GM12878 (cell line): Measurements from ENCODE around the gene CTNNB1. TPM values are rescaled to one million over a fixed set of nuclear protein-coding genes. Genes with fewer than 3 reads are reported as not detected.

ENCODE experiments used
- ATAC-seq: fragments of 200-7000 bp; cut with Tn5 transposase; 3 replicates; pipeline ENCODE4 v1.9.1; 2020; ENCODE audit warnings: mild to moderate bottlenecking, moderate library complexity
- BruUV-seq: library from RNA; stranded (reverse); fragments of 400-500 nt; replicated peaks from 2 replicates; lab custom pipeline; 2021; lab: Mats Ljungman, UMichigan
- CTCF ChIA-PET: fragments of 300-600 bp; sonication (Branson Sonifier 250); formaldehyde crosslinking; extraction: SDS; loops from one replicate; lab custom pipeline; 2021; ENCODE audit warnings: inconsistent platforms; lab: Yijun Ruan, JAX
- POLR2A ChIA-PET: fragments of 350-600 bp; formaldehyde crosslinking; extraction: SDS; loops from one replicate; lab custom pipeline; 2021; ENCODE audit warnings: inconsistent platforms; lab: Charles Lee
- RAD21 ChIA-PET: fragments of 300-600 bp; sonication (Branson Sonifier 250); formaldehyde crosslinking; loops from one replicate; lab custom pipeline; 2023; ENCODE audit warnings: antibody characterized with exemption; ENCODE audit not compliant: unreplicated experiment; lab: Charles Lee
- SMC1A ChIA-PET: fragments of 300-600 bp; sonication (Branson Sonifier 250); formaldehyde crosslinking; loops from one replicate; lab custom pipeline; 2023; ENCODE audit not compliant: unreplicated experiment, uncharacterized antibody; lab: Charles Lee
- DNase-seq: peaks from one replicate; pipeline ENCODE4 v3.0.0-alpha.2; 2011; ENCODE audit warnings: low read depth, low spot score
- FAIRE-seq: peaks from 3 replicates; lab custom pipeline; 2011; peaks lifted over from hg19 to GRCh38; lab: Jason Lieb, UNC
- H2AFZ ChIP-seq: 2 replicates; pipeline ENCODE4 v1.6.0; 2011; ENCODE audit warnings: low read depth, low read length, control low read depth; ENCODE audit not compliant: control insufficient read depth
- H3K27ac ChIP-seq: 2 replicates; pipeline ENCODE4 v1.5.1; 2011; ENCODE audit warnings: control low read depth; ENCODE audit not compliant: control insufficient read depth, insufficient read depth
- H3K27me3 ChIP-seq, 2 experiments: replicated peaks in 1 of 2; 2 replicates each; pipeline versions ENCODE4 v1.6.0 to v1.6.1; 2011; ENCODE audit warnings: low read length in 1 of 2; ENCODE audit not compliant: control insufficient read depth in 2 of 2, insufficient read depth in 2 of 2
- H3K36me3 ChIP-seq, 2 experiments: 2 replicates each; pipeline ENCODE4 v1.5.1; 2011; ENCODE audit warnings: low read length in 1 of 2; ENCODE audit not compliant: control insufficient read depth in 2 of 2, insufficient read depth in 2 of 2
- H3K4me1 ChIP-seq: 2 replicates; pipeline ENCODE4 v1.6.1; 2011; ENCODE audit warnings: mild to moderate bottlenecking, low read length, moderate library complexity, mixed read lengths; ENCODE audit not compliant: control insufficient read depth, insufficient read depth
- H3K4me2 ChIP-seq: 2 replicates; pipeline ENCODE4 v1.6.0; 2011; ENCODE audit warnings: control low read depth; ENCODE audit not compliant: control insufficient read depth, insufficient read depth
- H3K4me3 ChIP-seq: fragments of 200-600 bp; sonication (generic); 2 replicates; pipeline ENCODE4 v1.5.1; 2016
- H3K79me2 ChIP-seq: 2 replicates; pipeline ENCODE4 v1.6.0; 2011; ENCODE audit warnings: low read length; ENCODE audit not compliant: control insufficient read depth, insufficient read depth
- H3K9ac ChIP-seq: 2 replicates; pipeline ENCODE4 v1.8.0; 2011; ENCODE audit warnings: low read length, control low read depth, mixed read lengths; ENCODE audit not compliant: control insufficient read depth, insufficient read depth
- H3K9me3 ChIP-seq: replicated peaks from 3 replicates; pipeline ENCODE4 v1.5.1; 2011; ENCODE audit warnings: mild to moderate bottlenecking, low read length; ENCODE audit not compliant: control insufficient read depth, insufficient read depth
- H4K20me1 ChIP-seq: 2 replicates; pipeline ENCODE4 v1.6.0; 2011; ENCODE audit not compliant: control insufficient read depth, insufficient read depth
- BACH1 ChIP-seq: fragments of 450-650 bp; IDR thresholded peaks from 2 replicates; pipeline ENCODE4 v1.6.1; 2017; ENCODE audit warnings: mild to moderate bottlenecking, borderline replicate concordance
- CEBPB ChIP-seq, 2 experiments: fragments of 150-350 bp in 1 of 2; IDR thresholded peaks; 2 replicates each; pipeline ENCODE4 v1.6.1; 2012 to 2014; ENCODE audit warnings: low read depth in 2 of 2, low read length in 2 of 2, borderline replicate concordance in 1 of 2, inconsistent platforms in 1 of 2
- NFXL1 ChIP-seq: fragments of 450-650 bp; IDR thresholded peaks from 2 replicates; pipeline ENCODE4 v1.6.1; 2017; ENCODE audit warnings: antibody characterized with exemption, mild to moderate bottlenecking, borderline replicate concordance
- WGBS: methylation state at CpG from one replicate; pipeline ENCODE4 v1.1.6; 2016; ENCODE audit warnings: low lambda C conversion rate; ENCODE audit not compliant: insufficient replicate concordance, insufficient coverage; ENCODE audit errors: missing lambda C conversion rate; 5-methylcytosine and 5-hydroxymethylcytosine counted together
- in situ Hi-C: fragments of 300-500 bp; cut with MboI; formaldehyde crosslinking; loops from 9 replicates; pipeline ENCODE4 v1.14.3; 2018; ENCODE audit warnings: mixed read lengths
- intact Hi-C: fragments of 100-400 bp; cut with micrococcal nuclease; formaldehyde crosslinking; loops from one replicate; pipeline ENCODE4 v1.14.2; 2022; ENCODE audit not compliant: unreplicated experiment
- polyA plus RNA-seq, 11 experiments: library from polyadenylated mRNA; depleted of rRNA in 4 of 11; unstranded in 6 of 11; stranded (reverse) in 5 of 11; fragments of >200 nt; fragmentation: Nextera tagmentation in 4 of 11; fragmentation: Illumina TruSeq in 1 of 11; extraction: Ambion mirVana in 4 of 11; extraction: Trizol in 1 of 11; gene quantifications; 1 replicate in 1 of 11; 2 replicates in 10 of 11; pipeline versions ENCODE4 v1.2.1 to v1.2.3, GENCODE V29; 2011 to 2016; ENCODE audit warnings: inconsistent platforms in 2 of 11, missing spikeins in 2 of 11, low read depth in 1 of 11
- total RNA-seq, 4 experiments: library from RNA; depleted of rRNA in 3 of 4; stranded (reverse); fragments of >200 nt in 3 of 4; fragmentation: Illumina TruSeq in 1 of 4; extraction: Trizol in 1 of 4; gene quantifications; 2 replicates each; pipeline versions ENCODE4 v1.2.1 to v1.2.3, GENCODE V29; 2013 to 2021
- TF ChIP-seq, protein P1 (sequence below): fragments of 150-350 bp; IDR thresholded peaks from 2 replicates; pipeline ENCODE4 v1.6.1; 2014; ENCODE audit warnings: mild to moderate bottlenecking, low read depth, low read length
- TF ChIP-seq, protein P2 (sequence below): fragments of 450-650 bp; IDR thresholded peaks from 2 replicates; pipeline ENCODE4 v1.6.1; 2014; ENCODE audit warnings: mild to moderate bottlenecking

CTNNB1 gene
- total and polyA plus RNA-seq, 10 of the 15 experiments (the other 5 are each of a cell fraction or from before 2014, with no cell fraction given) = 30.4 to 217 (median 138) TPM

DNA sequence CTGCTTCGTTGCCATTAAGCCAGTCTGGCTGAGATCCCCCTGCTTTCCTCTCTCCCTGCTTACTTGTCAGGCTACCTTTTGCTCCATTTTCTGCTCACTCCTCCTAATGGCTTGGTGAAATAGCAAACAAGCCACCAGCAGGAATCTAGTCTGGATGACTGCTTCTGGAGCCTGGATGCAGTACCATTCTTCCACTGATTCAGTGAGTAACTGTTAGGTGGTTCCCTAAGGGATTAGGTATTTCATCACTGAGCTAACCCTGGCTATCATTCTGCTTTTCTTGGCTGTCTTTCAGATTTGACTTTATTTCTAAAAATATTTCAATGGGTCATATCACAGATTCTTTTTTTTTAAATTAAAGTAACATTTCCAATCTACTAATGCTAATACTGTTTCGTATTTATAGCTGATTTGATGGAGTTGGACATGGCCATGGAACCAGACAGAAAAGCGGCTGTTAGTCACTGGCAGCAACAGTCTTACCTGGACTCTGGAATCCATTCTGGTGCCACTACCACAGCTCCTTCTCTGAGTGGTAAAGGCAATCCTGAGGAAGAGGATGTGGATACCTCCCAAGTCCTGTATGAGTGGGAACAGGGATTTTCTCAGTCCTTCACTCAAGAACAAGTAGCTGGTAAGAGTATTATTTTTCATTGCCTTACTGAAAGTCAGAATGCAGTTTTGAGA, 25.0 kb downstream of the CTNNB1 start (continued):
- TF ChIP-seq, protein P1, sequence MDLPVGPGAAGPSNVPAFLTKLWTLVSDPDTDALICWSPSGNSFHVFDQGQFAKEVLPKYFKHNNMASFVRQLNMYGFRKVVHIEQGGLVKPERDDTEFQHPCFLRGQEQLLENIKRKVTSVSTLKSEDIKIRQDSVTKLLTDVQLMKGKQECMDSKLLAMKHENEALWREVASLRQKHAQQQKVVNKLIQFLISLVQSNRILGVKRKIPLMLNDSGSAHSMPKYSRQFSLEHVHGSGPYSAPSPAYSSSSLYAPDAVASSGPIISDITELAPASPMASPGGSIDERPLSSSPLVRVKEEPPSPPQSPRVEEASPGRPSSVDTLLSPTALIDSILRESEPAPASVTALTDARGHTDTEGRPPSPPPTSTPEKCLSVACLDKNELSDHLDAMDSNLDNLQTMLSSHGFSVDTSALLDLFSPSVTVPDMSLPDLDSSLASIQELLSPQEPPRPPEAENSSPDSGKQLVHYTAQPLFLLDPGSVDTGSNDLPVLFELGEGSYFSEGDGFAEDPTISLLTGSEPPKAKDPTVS = no peak
- TF ChIP-seq, protein P2, sequence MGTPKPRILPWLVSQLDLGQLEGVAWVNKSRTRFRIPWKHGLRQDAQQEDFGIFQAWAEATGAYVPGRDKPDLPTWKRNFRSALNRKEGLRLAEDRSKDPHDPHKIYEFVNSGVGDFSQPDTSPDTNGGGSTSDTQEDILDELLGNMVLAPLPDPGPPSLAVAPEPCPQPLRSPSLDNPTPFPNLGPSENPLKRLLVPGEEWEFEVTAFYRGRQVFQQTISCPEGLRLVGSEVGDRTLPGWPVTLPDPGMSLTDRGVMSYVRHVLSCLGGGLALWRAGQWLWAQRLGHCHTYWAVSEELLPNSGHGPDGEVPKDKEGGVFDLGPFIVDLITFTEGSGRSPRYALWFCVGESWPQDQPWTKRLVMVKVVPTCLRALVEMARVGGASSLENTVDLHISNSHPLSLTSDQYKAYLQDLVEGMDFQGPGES = no peak
- TF ChIP-seq NFXL1 = no peak

DNA sequence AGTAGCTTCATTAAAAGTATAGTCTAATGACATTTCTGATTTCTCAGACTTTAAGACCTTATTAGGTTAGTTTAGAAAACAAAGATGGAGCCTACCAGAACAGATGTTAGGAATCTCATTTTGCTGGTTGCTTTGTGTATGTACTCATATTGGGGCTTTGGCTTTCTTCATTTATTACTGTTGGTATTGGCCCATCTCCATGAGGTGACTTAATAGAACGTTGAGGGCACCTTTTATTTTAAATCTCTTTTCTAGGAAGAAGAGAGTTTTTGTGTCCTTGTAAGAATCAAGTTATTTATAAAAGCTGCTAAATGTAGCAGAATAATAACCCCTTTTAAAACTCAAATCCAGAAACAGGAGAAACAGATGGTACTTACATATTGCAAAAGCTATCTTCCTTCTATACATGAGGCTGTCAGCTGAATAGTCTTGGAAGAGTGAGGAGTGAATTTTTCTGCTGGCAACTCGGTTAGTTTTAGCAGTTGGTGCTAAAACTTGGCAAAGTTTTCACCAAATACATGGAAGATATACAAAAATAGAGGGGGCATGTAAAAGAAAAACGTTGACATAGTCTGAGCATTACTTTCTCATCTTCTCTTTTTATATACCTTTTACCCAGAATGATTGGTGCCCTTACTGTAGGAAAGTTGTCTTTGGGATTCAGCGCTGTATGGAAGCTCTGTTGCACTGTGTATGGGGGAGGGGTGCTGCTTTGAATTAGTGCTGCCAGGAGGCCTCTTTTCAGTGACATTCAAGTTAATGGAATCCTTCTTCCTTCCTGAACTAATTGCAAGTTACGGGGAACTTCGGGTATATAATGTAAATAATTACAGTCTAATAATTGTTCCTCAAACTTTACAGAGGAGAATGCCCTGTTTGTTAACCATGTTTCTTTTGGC, 35.8 kb downstream of the CTNNB1 start:
- Histone ChIP-seq H3K9me3 (no peaks in the 10 kb centered on the region), H2AFZ (no peak overlapping the region), H4K20me1 (0 out of 2 replicates have a peak, but pooled peaks cover 3% of the 10 kb centered on the region), H3K9ac (no peak overlapping the region), H3K79me2 (no peaks in the 10 kb centered on the region; the same call in 1 of the 2 replicates), H3K4me1 (no peaks in the 10 kb centered on the region), H3K4me2 (no peak overlapping the region), H3K4me3 (no peak overlapping the region), H3K27ac (no peak overlapping the region), H3K27me3 (no peaks in the 10 kb centered on the region), H3K36me3 (peaks cover 17 to 39% of the 10 kb centered on the region in 2 experiments)
- no peak for ATAC-seq
- in situ Hi-C loops (no loop called here), intact Hi-C loops (loop anchor here (10.0 kb wide), 1 partner anchor 650 kb away; no protein-coding TSS in a partner anchor)
- 78% methylated on average over 6 of the region's 6 CpGs for WGBS
- ChIA-PET POLR2A (interaction anchor here (0.6 to 1.5 kb wide), 2 partner anchors 9 to 50 kb away, joined by 3 to 4 read pairs; no protein-coding TSS in a partner anchor), SMC1A (interaction anchor here (0.7 to 1.2 kb wide), 2 partner anchors 11 to 15 kb away, joined by 3 to 4 read pairs; no protein-coding TSS in a partner anchor), RAD21 (no interaction called here), CTCF (interaction anchor here (0.9 kb wide), 1 partner anchor 9 kb away, joined by 3 read pairs; no protein-coding TSS in a partner anchor)
- FAIRE-seq = no peak
- no peak for TF ChIP-seq CEBPB (IDR thresholded peaks at IDR 0.05; ENCODE audit: borderline replicate concordance in 1 of 2, low read depth in 2 of 2, low read length in 2 of 2)
- TF ChIP-seq BACH1 = no peak
- BruUV-seq = no TSS peak
- DNase-seq = no peak
